Activated CD8-positive, alpha-beta memory T cell treated with anti-CD3 and anti-CD28 coated beads, Interleukin-2, amount 50 U/mL, for 24 hours (primary cell): ENCODE results near the gene PDLIM3.
"Not testable (repeated sequence)": the region's sequence is repeated elsewhere in the genome, so short reads cannot be mapped to it uniquely, and the experiment has no call there.

ENCODE experiments used
- DNase-seq: peaks from one replicate; pipeline ENCODE4 v3.0.0-alpha.2; 2020; ENCODE audit errors: extremely low read depth

PDLIM3 gene, protein sequence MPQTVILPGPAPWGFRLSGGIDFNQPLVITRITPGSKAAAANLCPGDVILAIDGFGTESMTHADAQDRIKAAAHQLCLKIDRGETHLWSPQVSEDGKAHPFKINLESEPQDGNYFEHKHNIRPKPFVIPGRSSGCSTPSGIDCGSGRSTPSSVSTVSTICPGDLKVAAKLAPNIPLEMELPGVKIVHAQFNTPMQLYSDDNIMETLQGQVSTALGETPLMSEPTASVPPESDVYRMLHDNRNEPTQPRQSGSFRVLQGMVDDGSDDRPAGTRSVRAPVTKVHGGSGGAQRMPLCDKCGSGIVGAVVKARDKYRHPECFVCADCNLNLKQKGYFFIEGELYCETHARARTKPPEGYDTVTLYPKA

DNA sequence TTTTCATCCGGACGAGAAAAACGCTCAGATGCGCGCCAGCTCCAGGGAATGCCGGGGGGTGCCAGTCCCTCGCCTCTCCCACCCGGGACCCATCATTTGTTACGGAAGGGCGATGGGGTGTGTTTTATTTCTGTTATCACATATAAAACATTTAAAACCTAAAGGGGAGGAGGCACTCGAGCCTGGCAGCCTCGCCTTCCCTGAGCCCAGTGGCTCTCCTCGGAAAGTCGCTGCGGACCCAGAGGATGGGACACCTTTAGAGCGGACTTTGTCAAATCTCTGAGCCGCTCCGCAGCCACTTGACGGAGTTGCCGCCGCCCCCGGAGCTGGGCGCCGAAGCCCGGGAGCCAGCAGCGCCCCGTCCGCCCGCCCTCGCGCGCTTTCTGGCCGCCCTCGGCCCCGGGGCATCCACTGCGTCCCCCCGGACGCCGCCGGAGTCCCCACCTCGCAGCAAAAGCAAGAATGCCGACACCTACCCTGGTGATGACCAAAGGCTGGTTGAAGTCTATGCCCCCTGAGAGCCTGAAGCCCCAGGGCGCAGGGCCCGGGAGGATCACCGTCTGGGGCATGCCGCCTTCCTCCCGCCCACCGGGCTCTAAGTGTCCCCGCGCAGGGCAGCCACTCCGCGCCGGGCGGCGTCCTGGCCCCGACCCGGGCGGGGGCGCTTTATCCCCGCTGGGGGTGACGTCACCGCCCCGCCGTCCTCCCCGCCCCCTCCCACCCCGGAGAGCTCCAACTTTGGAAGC, at the start of gene PDLIM3:
Gene PDLIM3 (minus strand): TSS at position 642 of the 746 bp plus-strand sequence. CDS start 73 bp downstream, at position 569.
- no peak for DNase-seq

DNA sequence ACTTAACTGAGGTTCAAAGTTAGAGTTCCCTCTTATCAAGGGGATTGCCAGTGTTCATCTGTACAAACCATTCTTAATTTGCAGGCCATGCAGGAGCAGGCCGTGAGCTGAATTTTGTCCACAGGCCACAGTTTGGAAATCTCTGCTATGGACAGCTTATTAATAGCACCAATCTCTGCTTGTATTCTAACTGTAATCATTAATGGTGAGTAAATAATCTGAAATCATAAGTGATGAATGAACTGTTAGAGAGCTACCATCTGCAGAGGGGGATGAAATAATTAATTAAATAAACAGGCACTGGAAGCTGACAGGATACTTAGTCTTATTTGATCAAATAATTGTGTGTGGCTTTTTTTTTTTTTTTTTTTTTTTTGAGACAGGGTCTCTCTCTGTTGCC, 48.5 kb upstream of the PDLIM3 start:
- no peak for DNase-seq

- no peak for DNase-seq
Measured at GRCh38 chr4:185582651-185583400, 47.5 kb upstream of the PDLIM3 start.

DNA sequence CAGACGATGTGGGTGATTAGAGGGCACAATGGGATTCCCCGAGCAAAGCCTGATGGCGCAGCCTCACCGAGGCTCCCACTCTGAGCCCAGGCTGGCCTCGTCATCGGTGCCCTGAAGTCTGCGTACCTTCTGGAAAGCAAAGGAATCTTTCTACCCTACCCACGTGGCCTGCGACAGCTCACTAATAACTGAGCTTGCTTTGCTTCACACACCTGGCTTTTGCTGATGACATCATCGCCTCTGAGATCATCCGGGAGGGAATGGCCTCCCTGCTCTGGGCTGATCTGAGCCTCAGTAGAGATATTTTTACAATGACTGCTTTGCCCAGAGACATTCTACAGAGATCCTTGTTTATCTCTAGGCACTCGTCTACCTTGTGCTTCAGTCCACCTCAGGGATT, 45.4 kb upstream of the PDLIM3 start:
- no peak for DNase-seq

DNA sequence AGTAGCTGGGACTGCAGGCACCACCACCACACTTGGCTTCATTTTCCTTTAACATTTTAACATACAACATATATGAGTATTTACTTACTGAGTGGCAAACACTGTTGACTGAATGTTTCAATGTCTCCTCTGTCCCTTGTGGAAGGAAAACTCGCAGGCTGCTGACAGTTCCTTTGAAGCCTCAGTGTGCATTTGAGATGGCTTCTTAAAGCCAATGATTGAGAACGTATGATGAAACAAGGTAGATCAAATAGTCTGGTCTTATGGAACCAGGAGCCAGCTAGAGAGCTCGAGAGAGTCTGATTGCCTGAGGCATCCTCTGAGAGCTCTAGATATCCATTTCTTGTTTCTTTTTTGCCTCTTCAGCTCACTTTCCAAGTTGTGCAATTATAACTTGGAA, 43.0 kb upstream of the PDLIM3 start:
- no peak for DNase-seq

GRCh38 chr4:185576962-185577950, 41.9 kb upstream of the PDLIM3 start:
- no peak for DNase-seq

- DNase-seq, result no peak
Measured at GRCh38 chr4:185576314-185576961, 41.1 kb upstream of the PDLIM3 start.

- DNase-seq, result no peak
Measured at GRCh38 chr4:185573651-185574199, 38.4 kb upstream of the PDLIM3 start.

- DNase-seq, result no peak
Measured at GRCh38 chr4:185570727-185571126, 35.4 kb upstream of the PDLIM3 start.

DNA sequence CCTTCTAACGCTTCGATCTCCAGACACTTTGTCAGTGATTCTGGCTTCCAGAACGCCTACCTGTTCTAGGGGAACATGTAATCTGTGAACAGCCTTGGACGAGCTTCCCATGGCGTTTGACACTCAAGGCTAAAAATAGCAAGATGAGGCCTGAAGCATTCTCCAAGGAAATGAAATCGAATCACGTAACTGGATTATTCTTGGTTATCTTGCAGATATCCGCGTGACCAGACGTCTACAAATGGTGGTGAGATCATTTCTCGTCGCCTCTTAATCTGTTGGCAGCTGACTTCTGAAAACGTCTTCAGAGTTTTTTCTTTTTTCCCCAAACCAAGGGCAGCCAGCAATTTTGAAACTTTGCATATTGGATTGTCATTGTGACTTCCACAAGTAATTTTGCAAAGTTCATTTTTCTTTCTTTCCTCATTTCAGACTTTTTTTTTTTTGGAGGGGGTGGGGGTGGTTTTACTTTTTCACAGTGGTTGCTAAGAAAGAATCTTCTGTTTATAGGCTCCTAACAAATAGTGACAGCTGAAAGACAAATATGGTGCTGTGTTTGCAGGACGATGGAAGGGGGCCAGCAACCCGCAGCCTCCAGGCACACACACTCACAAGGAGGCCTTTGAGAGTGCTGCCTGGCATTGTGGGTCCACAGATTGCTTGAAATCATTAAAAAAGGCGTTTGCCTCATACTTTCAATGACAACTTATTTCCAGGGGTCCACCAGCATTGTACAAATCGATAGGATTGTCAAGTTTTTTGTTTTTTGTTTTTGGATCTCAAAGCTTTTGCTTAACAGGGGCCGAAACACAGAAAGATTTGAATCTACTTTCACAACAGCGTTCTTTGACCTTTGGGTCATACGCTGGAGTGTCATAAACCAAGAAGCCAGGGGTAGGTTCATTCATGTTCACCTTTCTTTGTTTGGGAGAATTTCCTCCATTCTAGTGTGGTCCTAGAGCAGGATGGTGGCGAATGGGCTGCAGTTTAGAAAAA, 32.4 kb upstream of the PDLIM3 start:
- DNase-seq, result no peak

DNA sequence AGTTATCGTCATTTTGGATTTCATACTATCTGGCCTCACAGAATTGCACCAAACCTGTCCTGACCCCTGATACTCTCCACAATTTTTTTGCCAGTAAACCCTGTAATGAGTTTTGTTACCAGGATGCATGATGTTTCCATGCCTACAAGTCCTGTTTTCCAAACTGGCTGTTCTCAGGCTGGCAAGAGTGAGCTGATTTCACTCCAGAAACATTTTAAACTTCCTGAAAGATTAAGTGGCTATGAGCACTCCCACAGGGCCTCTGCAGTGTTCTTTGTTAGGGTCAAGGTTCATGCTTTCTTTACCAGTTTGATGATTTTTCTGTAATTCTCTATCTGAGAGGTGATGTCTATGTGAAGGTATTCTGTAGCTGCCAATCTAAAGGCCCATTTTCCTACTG, 31.7 kb upstream of the PDLIM3 start:
- no peak for DNase-seq

DNA sequence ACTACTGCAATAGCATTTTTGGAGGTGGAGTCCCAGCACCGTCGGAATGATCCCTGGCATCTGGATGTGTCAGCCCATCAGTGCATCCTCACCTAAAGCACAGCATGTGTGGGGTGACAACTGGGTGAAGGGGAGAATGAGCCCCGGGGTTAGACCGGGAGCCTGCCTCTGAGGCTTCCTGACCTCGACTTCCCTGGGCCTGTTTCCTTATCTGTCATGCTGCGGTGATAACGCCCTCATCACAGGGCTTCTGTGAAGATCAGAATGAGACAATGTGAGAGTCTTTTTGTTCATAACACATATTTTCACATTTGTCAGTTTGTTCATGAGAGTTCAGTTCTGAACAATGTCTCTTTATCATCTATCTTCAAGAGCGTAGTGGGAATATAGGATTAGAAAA, 31.1 kb upstream of the PDLIM3 start:
- DNase-seq, result no peak

DNA sequence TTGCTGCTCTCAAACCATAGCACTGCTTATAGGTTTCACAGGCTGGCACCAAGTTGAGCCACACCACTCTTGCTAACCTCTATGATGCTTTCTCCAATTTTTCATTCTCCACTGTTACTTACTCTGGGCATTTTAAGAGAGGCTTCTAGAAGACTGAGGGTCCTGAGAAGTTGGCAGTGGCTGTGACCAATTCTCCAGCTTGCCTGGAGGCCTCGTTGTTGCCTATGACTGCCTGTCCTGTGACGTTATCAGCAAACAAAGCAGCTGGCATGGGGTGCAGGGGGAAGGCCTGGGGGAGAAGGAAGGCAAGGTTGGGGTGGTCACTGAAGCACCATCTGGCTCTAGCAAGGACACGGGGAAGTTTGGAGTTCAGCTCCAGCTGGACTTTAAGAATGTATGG, 30.4 kb upstream of the PDLIM3 start:
- no peak for DNase-seq

DNA sequence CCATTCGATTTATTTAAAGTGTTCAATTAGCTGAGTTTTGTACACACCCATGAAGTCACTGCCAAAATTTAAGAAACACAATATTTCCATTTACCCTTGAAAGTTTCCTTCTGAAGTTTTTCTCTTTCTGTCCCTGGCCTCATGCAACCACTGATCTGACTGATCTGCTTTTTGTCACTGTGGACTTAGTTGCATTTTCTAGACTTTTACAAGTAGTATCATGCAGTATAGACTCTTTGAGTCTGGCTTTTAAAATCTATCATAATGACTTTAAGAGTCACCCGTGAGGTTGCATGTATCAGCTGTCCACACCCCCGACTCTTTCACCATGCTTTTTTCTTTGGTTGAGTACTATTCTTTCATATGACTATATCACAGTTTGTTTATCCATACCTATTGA, 29.0 kb upstream of the PDLIM3 start:
- DNase-seq, result no peak

- no peak for DNase-seq
Measured at GRCh38 chr4:185562531-185562930, 27.2 kb upstream of the PDLIM3 start.

GRCh38 chr4:185560316-185560715, 25.0 kb upstream of the PDLIM3 start:
- no peak for DNase-seq

DNA sequence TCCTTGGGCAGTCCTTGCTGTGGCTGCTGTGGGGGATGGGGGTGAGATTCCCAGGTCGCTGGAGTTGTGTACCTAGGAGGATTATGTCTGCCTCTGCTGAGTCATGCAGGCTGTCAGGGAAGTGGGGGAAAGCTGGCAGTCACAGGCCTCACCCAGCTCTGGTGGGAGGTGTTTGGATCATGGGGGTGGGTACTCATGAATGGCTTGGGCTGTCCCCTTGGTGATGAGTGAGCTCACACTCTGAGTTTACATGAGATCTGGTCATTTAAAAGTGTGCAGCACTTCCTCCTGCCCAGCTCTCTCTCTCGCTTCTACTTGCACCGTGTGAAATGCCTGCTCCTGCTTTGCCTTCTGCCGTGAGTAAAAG, 24.6 kb upstream of the PDLIM3 start:
- no peak for DNase-seq

GRCh38 chr4:185559251-185559914, 24.1 kb upstream of the PDLIM3 start:
- DNase-seq, result not testable (repeated sequence)
